NCI-H510A treated with DMSO at 0.1 percent for 48 hours (cell line): ENCODE results near the gene KNDC1.
"Not testable (repeated sequence)": the region's sequence is repeated elsewhere in the genome, so short reads cannot be mapped to it uniquely, and the experiment has no call there.

Source experiments
- DNase-seq: peaks from one replicate; lab custom pipeline; 2025; lab: John Stamatoyannopoulos, UW

KNDC1 gene

GRCh38 chr10:133159950-133160825 lies at the start of gene KNDC1:
KNDC1 (plus strand) TSS chr10:133160219; CDS start chr10:133160468, 249 bp downstream.
- no peak for DNase-seq

- no peak for DNase-seq
Measured at GRCh38 chr10:133110609-133111275, 49.3 kb upstream of the KNDC1 start.

GRCh38 chr10:133111640-133112039 lies 48.4 kb upstream of the KNDC1 start:
- not testable (repeated sequence) for DNase-seq

GRCh38 chr10:133113146-133113830 lies 46.7 kb upstream of the KNDC1 start:
- no peak for DNase-seq

- DNase-seq, result no peak
Measured at GRCh38 chr10:133113847-133114246, 46.2 kb upstream of the KNDC1 start.

GRCh38 chr10:133114251-133114650 lies 45.8 kb upstream of the KNDC1 start:
- no peak for DNase-seq

GRCh38 chr10:133114726-133115452 lies 45.1 kb upstream of the KNDC1 start:
- DNase-seq, result no peak

- no peak for DNase-seq
Measured at GRCh38 chr10:133115453-133115842, 44.6 kb upstream of the KNDC1 start.

- DNase-seq, result no peak
Measured at GRCh38 chr10:133115976-133116375, 44.0 kb upstream of the KNDC1 start.

- DNase-seq, result no peak
Measured at GRCh38 chr10:133116455-133116854, 43.6 kb upstream of the KNDC1 start.

- DNase-seq, result no peak
Measured at GRCh38 chr10:133117036-133117687, 42.9 kb upstream of the KNDC1 start.

- no peak for DNase-seq
Measured at GRCh38 chr10:133117688-133118071, 42.3 kb upstream of the KNDC1 start.

GRCh38 chr10:133121479-133121878 lies 38.5 kb upstream of the KNDC1 start:
- no peak for DNase-seq

- DNase-seq, result no peak
Measured at GRCh38 chr10:133122171-133122935, 37.7 kb upstream of the KNDC1 start.

- DNase-seq, result no peak
Measured at GRCh38 chr10:133123050-133123745, 36.8 kb upstream of the KNDC1 start.

- DNase-seq, result no peak
Measured at GRCh38 chr10:133123746-133124356, 36.2 kb upstream of the KNDC1 start.

GRCh38 chr10:133124357-133125211 lies 35.4 kb upstream of the KNDC1 start:
- DNase-seq, result no peak

GRCh38 chr10:133125901-133126300 lies 34.1 kb upstream of the KNDC1 start:
- no peak for DNase-seq
